SU-DHL-6 (cell line): Measurements from ENCODE around the gene CMTM7.
"Not testable (repeated sequence)": the region's sequence is repeated elsewhere in the genome, so short reads cannot be mapped to it uniquely, and the experiment has no call there.

ENCODE experiments used
- H2AFZ ChIP-seq: fragments of 200-600 bp; sonication (generic); 2 replicates; pipeline ENCODE4 v1.6.1; 2014; ENCODE audit warnings: low read depth, mild to moderate bottlenecking, moderate library complexity, mixed read lengths, antibody characterized with exemption, low read length; ENCODE audit not compliant: severe bottlenecking
- H3F3A ChIP-seq: fragments of 200-600 bp; shearing (Covaris generic); 2 replicates; pipeline ENCODE4 v1.6.0; 2016; ENCODE audit warnings: antibody characterized with exemption, mild to moderate bottlenecking; ENCODE audit not compliant: insufficient read depth
- H3K27ac ChIP-seq: fragments of 200-600 bp; sonication (generic); 2 replicates; pipeline ENCODE4 v1.5.1; 2016; ENCODE audit warnings: low read depth, mild to moderate bottlenecking, low read length, moderate library complexity, mixed read lengths
- H3K27me3 ChIP-seq: fragments of 200-600 bp; sonication (generic), shearing (Covaris generic); 2 replicates; pipeline ENCODE4 v1.6.0; 2014; ENCODE audit warnings: mild to moderate bottlenecking, low read length
- H3K36me3 ChIP-seq: fragments of 200-600 bp; sonication (generic); 2 replicates; pipeline ENCODE4 v1.6.1; 2014; ENCODE audit warnings: mild to moderate bottlenecking, low read length, mixed read lengths
- H3K4me2 ChIP-seq: fragments of 300-600, 200-600 bp; shearing (Covaris generic), sonication (generic); 2 replicates; pipeline ENCODE4 v1.6.0; 2014; ENCODE audit warnings: low read length, low read depth, mild to moderate bottlenecking; ENCODE audit not compliant: poor library complexity, severe bottlenecking
- H3K4me3 ChIP-seq: fragments of 200-600 bp; sonication (generic); 2 replicates; pipeline ENCODE4 v1.5.1; 2014; ENCODE audit warnings: antibody characterized with exemption, low read length, mild to moderate bottlenecking, mixed read lengths; ENCODE audit not compliant: insufficient read depth, poor library complexity, severe bottlenecking
- H3K79me2 ChIP-seq: fragments of 200-600 bp; sonication (generic); 2 replicates; pipeline ENCODE4 v1.6.1; 2014; ENCODE audit warnings: mild to moderate bottlenecking, low read length, moderate library complexity; ENCODE audit not compliant: insufficient read depth
- H3K9ac ChIP-seq: fragments of 200-600 bp; sonication (generic); 2 replicates; pipeline ENCODE4 v1.7.0; 2014; ENCODE audit warnings: mild to moderate bottlenecking, low read length
- H3K9me2 ChIP-seq: fragments of 200-600 bp; sonication (generic); replicated peaks from 2 replicates; pipeline ENCODE4 v1.6.1; 2014; ENCODE audit warnings: low read length; ENCODE audit not compliant: insufficient read depth
- H3K9me3 ChIP-seq: fragments of 200-600 bp; sonication (generic); 2 replicates; pipeline ENCODE4 v1.6.1; 2014; ENCODE audit warnings: low read length, mixed read lengths; ENCODE audit not compliant: insufficient read depth
- H4K20me1 ChIP-seq: fragments of 200-600 bp; sonication (generic); 2 replicates; pipeline ENCODE4 v1.6.1; 2014; ENCODE audit warnings: low read depth, mild to moderate bottlenecking, antibody characterized with exemption, low read length, moderate library complexity, mixed read lengths
- CTCF ChIP-seq: fragments of 200-600 bp; sonication (generic); IDR thresholded peaks from one replicate; pipeline ENCODE4 v1.5.1; 2017; ENCODE audit warnings: antibody characterized with exemption, mild to moderate bottlenecking, low read length, moderate library complexity; ENCODE audit not compliant: insufficient read depth, poor library complexity, severe bottlenecking
- EZH2phosphoT487 ChIP-seq: fragments of 200-600 bp; sonication (generic), shearing (Covaris generic); conservative IDR thresholded peaks from 2 replicates; pipeline ENCODE4 v1.6.1; 2018; ENCODE audit warnings: mild to moderate bottlenecking, antibody characterized with exemption, low read length, moderate library complexity, mixed read lengths

Gene CMTM7

GRCh38 chr3:32469151-32469874, 77.7 kb downstream of the CMTM7 start:
- Histone ChIP-seq H3F3A (no peaks in the 10 kb centered on the region), H4K20me1 (no peaks in the 10 kb centered on the region), H3K79me2 (no peaks in the 10 kb centered on the region), H3K27me3 (no peaks in the 10 kb centered on the region), H3K36me3 (no peaks in the 10 kb centered on the region), H2AFZ (no peak overlapping the region), H3K27ac (no peak overlapping the region), H3K4me3 (no peak overlapping the region), H3K4me2 (no peak overlapping the region), H3K9me2 (no peaks in the 10 kb centered on the region), H3K9ac (no peak overlapping the region), H3K9me3 (no peaks in the 10 kb centered on the region)
- TF ChIP-seq EZH2phosphoT487 = no peak
- TF ChIP-seq CTCF = no peak

GRCh38 chr3:32470362-32470761, 78.7 kb downstream of the CMTM7 start:
- no peak for TF ChIP-seq CTCF
- TF ChIP-seq EZH2phosphoT487 = no peak
- Histone ChIP-seq H3K36me3 (no peaks in the 10 kb centered on the region), H3K4me2 (no peak overlapping the region), H4K20me1 (no peaks in the 10 kb centered on the region), H3K4me3 (no peak overlapping the region), H3K9me3 (no peaks in the 10 kb centered on the region), H3K79me2 (no peaks in the 10 kb centered on the region), H3K27me3 (no peaks in the 10 kb centered on the region), H3K9me2 (no peaks in the 10 kb centered on the region), H3K27ac (no peak overlapping the region), H3K9ac (no peak overlapping the region), H2AFZ (no peak overlapping the region), H3F3A (no peaks in the 10 kb centered on the region)

- no peak overlapping the region for H3K4me3 ChIP-seq
- H3K4me2 ChIP-seq = no peak overlapping the region
- no peaks in the 10 kb centered on the region for H3K9me2 ChIP-seq
- H3K79me2 ChIP-seq = no peaks in the 10 kb centered on the region
- H3K9me3 ChIP-seq = no peaks in the 10 kb centered on the region
- H3K27ac ChIP-seq = no peak overlapping the region
- no peaks in the 10 kb centered on the region for H4K20me1 ChIP-seq
- no peaks in the 10 kb centered on the region for H3K36me3 ChIP-seq
- H3K9ac ChIP-seq = no peak overlapping the region
- H3F3A ChIP-seq = no peaks in the 10 kb centered on the region
- no peak for TF ChIP-seq EZH2phosphoT487
- no peak for TF ChIP-seq CTCF
- H2AFZ ChIP-seq = no peak overlapping the region
- H3K27me3 ChIP-seq = no peaks in the 10 kb centered on the region
These were observed 79.6 kb downstream of the CMTM7 start for GRCh38 chr3:32471246-32471645.

- H3F3A ChIP-seq, H2AFZ ChIP-seq, H3K9ac ChIP-seq, H3K27me3 ChIP-seq, H4K20me1 ChIP-seq, H3K79me2 ChIP-seq, H3K36me3 ChIP-seq, H3K4me2 ChIP-seq, H3K9me3 ChIP-seq, H3K9me2 ChIP-seq, H3K4me3 ChIP-seq, H3K27ac ChIP-seq: not testable (repeated sequence)
These were observed 80.5 kb downstream of the CMTM7 start for GRCh38 chr3:32472151-32472550.
